ENCODE data around the gene PGBD1.

- TF ChIP-seq CTCF (IDR thresholded peaks at IDR 0.05), result no peak
- no peak for TF ChIP-seq EZH2 (IDR thresholded peaks at IDR 0.05)
- no peak for TF ChIP-seq EZH2phosphoT487 (IDR thresholded peaks at IDR 0.05)
Observed at GRCh38 chr6:28250747-28251146, 30.6 kb upstream of the PGBD1 start.

Data from neural progenitor cell (in vitro differentiated cells).